K562 (cell line): ENCODE data around the gene BEST1. TPM values are rescaled to one million over a fixed set of nuclear protein-coding genes. Genes with fewer than 3 reads are reported as not detected.

Experiments used
- CBX3 ChIP-seq, 2 experiments: IDR thresholded peaks; 1 replicate in 1 of 2; 2 replicates in 1 of 2; pipeline ENCODE4 v1.6.1; 2012; ENCODE audit warnings: inconsistent platforms in 2 of 2, low read length in 2 of 2, borderline replicate concordance in 1 of 2, control low read depth in 1 of 2
- ETV5 ChIP-seq: sonication (generic); formaldehyde crosslinking; IDR thresholded peaks from 2 replicates; pipeline ENCODE4 v1.4.0; 2020; ENCODE audit warnings: low read depth, mild to moderate bottlenecking, missing genetic modification reagents
- HDAC1 ChIP-seq, 2 experiments: fragments of 450-650 bp; IDR thresholded peaks; 2 replicates each; pipeline ENCODE4 v1.6.1; 2016 to 2017; ENCODE audit warnings: inconsistent platforms in 1 of 2, mild to moderate bottlenecking in 1 of 2, moderate library complexity in 1 of 2
- HDGF ChIP-seq: fragments of 450-650 bp; IDR thresholded peaks from 2 replicates; pipeline ENCODE4 v1.6.1; 2016
- L3MBTL2 ChIP-seq: fragments of 450-650 bp; IDR thresholded peaks from 2 replicates; pipeline ENCODE4 v1.6.1; 2016; ENCODE audit warnings: mild to moderate bottlenecking, moderate library complexity
- SMARCA4 ChIP-seq: fragments of 450-650 bp; IDR thresholded peaks from 2 replicates; pipeline ENCODE4 v1.6.1; 2016
- YBX1 ChIP-seq: fragments of 450-650 bp; IDR thresholded peaks from 2 replicates; pipeline ENCODE4 v1.7.1; 2016; ENCODE audit warnings: mild to moderate bottlenecking
- ZBTB17 ChIP-seq: fragments of 450-650 bp; formaldehyde crosslinking; IDR thresholded peaks from 2 replicates; pipeline ENCODE4 v1.4.0; 2020; ENCODE audit warnings: mild to moderate bottlenecking
- ZNF24 ChIP-seq: fragments of 450-650 bp; IDR thresholded peaks from 2 replicates; pipeline ENCODE4 v1.6.1; 2016
- ZSCAN29 ChIP-seq: fragments of 450-650 bp; IDR thresholded peaks from 2 replicates; pipeline ENCODE4 v1.6.1; 2017
- polyA plus RNA-seq, 8 experiments: library from polyadenylated mRNA; depleted of rRNA in 4 of 8; stranded (reverse) in 5 of 8; unstranded in 3 of 8; fragments of >200 nt; fragmentation: Nextera tagmentation in 2 of 8; fragmentation: Illumina TruSeq in 1 of 8; extraction: Ambion mirVana in 2 of 8; extraction: Trizol in 1 of 8; gene quantifications; 2 replicates each; pipeline versions ENCODE4 v1.2.1 to v1.2.3, GENCODE V29; 2011 to 2014; ENCODE audit warnings: inconsistent platforms in 1 of 8, missing spikeins in 1 of 8
- total RNA-seq, 7 experiments: library from RNA; depleted of rRNA in 6 of 7; stranded (reverse); fragments of >200 nt in 6 of 7; fragmentation: Illumina TruSeq in 2 of 7; extraction: Trizol in 2 of 7; gene quantifications; 2 replicates each; pipeline versions ENCODE4 v1.2.1 to v1.2.3, GENCODE V29; 2011 to 2021; ENCODE audit warnings: low replicate concordance in 1 of 7
- TF ChIP-seq, protein P1 (sequence below): sonication (generic); formaldehyde crosslinking; IDR thresholded peaks from 2 replicates; pipeline ENCODE4 v1.8.0; 2023; ENCODE audit warnings: mild to moderate bottlenecking, missing genetic modification reagents
- TF ChIP-seq, protein P2 (sequence below), 2 experiments: IDR thresholded peaks in 1 of 2; conservative IDR thresholded peaks in 1 of 2; 2 replicates each; pipeline ENCODE4 v1.6.1; 2016; ENCODE audit warnings: low read depth in 2 of 2, mild to moderate bottlenecking in 1 of 2, missing compliant biosample characterization in 1 of 2, missing genetic modification characterization in 1 of 2, moderate library complexity in 1 of 2
- TF ChIP-seq, protein P3 (sequence below), 3 experiments: fragments of 200-800 bp in 1 of 3; fragments of 250-450 bp in 1 of 3; fragments of 450-650 bp in 1 of 3; sonication (Bioruptor Pico) in 1 of 3; sonication (Bioruptor generic) in 1 of 3; formaldehyde crosslinking in 1 of 3; IDR thresholded peaks; 2 replicates each; pipeline versions ENCODE4 v1.6.1 to v1.8.0; 2016 to 2022; ENCODE audit warnings: mild to moderate bottlenecking in 2 of 3, missing genetic modification characterization in 2 of 3, missing compliant biosample characterization in 1 of 3, moderate library complexity in 1 of 3
- TF ChIP-seq, protein P4 (sequence below): fragments of 250-450 bp; sonication (Bioruptor Pico); IDR thresholded peaks from 2 replicates; pipeline ENCODE4 v1.4.0; 2020; ENCODE audit warnings: borderline replicate concordance

The BEST1 gene
- total and polyA plus RNA-seq, 9 of the 15 experiments (the other 6 are each of a cell fraction or from before 2014, with no cell fraction given), result 0.07 to 1.3 (median 0.40) TPM

DNA sequence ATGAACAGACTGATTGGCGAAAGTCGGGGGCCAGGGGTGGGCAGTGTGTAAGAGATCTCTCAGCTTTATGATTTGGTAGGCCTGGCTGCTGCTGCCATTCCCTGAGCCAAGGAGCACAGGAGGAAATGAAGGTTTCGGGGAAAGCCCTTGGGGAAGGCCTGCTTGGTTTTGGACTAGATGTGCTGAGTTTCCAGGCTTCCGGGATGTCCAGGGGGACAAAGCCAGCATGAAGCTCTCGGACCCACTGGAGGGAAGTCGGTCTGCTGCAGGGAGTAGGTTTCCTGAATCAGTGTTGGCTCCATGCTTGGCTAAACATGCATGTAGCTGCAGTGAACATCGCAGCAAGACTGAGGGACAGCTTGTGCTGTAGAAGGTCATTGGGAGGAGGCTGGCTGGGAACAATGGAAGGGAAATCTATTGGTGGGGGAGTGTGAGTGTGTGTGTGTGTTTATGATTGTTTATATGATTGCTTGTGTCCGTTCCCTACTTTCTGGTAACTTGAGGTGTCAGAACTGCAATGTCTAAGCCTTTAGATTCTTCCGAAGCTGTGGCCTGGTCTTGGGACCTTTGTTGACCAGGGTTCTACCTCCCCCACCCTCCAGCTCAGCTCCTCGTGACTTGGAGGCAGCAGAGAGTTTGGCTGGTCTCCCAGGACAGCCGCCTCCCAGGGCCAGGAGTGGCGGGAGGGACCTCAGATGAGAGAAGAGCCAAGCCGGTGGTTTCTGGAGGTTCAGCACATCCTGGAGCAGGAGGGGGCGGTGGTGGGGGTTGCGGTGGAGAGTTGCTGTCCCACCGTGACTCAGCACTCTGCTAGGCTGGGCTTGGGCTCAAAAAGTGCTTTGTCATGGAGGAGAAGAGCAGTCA, 21.3 kb downstream of the BEST1 start (continued):
- TF ChIP-seq, protein P1, sequence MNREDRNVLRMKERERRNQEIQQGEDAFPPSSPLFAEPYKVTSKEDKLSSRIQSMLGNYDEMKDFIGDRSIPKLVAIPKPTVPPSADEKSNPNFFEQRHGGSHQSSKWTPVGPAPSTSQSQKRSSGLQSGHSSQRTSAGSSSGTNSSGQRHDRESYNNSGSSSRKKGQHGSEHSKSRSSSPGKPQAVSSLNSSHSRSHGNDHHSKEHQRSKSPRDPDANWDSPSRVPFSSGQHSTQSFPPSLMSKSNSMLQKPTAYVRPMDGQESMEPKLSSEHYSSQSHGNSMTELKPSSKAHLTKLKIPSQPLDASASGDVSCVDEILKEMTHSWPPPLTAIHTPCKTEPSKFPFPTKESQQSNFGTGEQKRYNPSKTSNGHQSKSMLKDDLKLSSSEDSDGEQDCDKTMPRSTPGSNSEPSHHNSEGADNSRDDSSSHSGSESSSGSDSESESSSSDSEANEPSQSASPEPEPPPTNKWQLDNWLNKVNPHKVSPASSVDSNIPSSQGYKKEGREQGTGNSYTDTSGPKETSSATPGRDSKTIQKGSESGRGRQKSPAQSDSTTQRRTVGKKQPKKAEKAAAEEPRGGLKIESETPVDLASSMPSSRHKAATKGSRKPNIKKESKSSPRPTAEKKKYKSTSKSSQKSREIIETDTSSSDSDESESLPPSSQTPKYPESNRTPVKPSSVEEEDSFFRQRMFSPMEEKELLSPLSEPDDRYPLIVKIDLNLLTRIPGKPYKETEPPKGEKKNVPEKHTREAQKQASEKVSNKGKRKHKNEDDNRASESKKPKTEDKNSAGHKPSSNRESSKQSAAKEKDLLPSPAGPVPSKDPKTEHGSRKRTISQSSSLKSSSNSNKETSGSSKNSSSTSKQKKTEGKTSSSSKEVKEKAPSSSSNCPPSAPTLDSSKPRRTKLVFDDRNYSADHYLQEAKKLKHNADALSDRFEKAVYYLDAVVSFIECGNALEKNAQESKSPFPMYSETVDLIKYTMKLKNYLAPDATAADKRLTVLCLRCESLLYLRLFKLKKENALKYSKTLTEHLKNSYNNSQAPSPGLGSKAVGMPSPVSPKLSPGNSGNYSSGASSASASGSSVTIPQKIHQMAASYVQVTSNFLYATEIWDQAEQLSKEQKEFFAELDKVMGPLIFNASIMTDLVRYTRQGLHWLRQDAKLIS, result no peak
- TF ChIP-seq HDGF (peak; percentile 98; the same call in 1 of the 2 replicates), YBX1 (no peak), ZSCAN29 (0 out of 2 replicates have a peak, but pooled peaks have one; percentile 11), SMARCA4 (peak; percentile 77; the same call in 1 of the 2 replicates), HDAC1 (IDR thresholded peaks at IDR 0.05) (peak in 1 of 2 experiments; percentile 88; a peak in 2 of 4 replicates), ETV5 (0 out of 2 replicates have a peak, but pooled peaks have one; percentile 56), ZNF24 (peak; percentile 57; the same call in 1 of the 2 replicates), L3MBTL2 (peak; percentile 87), ZBTB17 (CRISPR knock-in tag) (no peak; the same call in 1 of the 2 replicates), CBX3 (IDR thresholded peaks at IDR 0.05; ENCODE audit: borderline replicate concordance in 1 of 2, low read length in 2 of 2) (peak in 1 of 2 experiments; percentile 89; a peak in 1 of 3 replicates)
- TF ChIP-seq, protein P2, sequence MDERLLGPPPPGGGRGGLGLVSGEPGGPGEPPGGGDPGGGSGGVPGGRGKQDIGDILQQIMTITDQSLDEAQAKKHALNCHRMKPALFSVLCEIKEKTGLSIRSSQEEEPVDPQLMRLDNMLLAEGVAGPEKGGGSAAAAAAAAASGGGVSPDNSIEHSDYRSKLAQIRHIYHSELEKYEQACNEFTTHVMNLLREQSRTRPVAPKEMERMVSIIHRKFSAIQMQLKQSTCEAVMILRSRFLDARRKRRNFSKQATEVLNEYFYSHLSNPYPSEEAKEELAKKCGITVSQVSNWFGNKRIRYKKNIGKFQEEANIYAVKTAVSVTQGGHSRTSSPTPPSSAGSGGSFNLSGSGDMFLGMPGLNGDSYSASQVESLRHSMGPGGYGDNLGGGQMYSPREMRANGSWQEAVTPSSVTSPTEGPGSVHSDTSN (CRISPR knock-in tag; IDR thresholded peaks at IDR 0.05; ENCODE audit: low read depth), result no peak
- TF ChIP-seq, protein P2 (tag; conservative IDR thresholded peaks at IDR 0.05; ENCODE audit: low read depth), result peak; percentile 29; the same call in 1 of the 2 replicates
- TF ChIP-seq, protein P3, sequence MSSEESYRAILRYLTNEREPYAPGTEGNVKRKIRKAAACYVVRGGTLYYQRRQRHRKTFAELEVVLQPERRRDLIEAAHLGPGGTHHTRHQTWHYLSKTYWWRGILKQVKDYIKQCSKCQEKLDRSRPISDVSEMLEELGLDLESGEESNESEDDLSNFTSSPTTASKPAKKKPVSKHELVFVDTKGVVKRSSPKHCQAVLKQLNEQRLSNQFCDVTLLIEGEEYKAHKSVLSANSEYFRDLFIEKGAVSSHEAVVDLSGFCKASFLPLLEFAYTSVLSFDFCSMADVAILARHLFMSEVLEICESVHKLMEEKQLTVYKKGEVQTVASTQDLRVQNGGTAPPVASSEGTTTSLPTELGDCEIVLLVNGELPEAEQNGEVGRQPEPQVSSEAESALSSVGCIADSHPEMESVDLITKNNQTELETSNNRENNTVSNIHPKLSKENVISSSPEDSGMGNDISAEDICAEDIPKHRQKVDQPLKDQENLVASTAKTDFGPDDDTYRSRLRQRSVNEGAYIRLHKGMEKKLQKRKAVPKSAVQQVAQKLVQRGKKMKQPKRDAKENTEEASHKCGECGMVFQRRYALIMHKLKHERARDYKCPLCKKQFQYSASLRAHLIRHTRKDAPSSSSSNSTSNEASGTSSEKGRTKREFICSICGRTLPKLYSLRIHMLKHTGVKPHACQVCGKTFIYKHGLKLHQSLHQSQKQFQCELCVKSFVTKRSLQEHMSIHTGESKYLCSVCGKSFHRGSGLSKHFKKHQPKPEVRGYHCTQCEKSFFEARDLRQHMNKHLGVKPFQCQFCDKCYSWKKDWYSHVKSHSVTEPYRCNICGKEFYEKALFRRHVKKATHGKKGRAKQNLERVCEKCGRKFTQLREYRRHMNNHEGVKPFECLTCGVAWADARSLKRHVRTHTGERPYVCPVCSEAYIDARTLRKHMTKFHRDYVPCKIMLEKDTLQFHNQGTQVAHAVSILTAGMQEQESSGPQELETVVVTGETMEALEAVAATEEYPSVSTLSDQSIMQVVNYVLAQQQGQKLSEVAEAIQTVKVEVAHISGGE (CRISPR knock-in tag; IDR thresholded peaks at IDR 0.05), result peak in 1 of 3 experiments; percentile 44; a peak in 1 of 6 replicates
- TF ChIP-seq, protein P4, sequence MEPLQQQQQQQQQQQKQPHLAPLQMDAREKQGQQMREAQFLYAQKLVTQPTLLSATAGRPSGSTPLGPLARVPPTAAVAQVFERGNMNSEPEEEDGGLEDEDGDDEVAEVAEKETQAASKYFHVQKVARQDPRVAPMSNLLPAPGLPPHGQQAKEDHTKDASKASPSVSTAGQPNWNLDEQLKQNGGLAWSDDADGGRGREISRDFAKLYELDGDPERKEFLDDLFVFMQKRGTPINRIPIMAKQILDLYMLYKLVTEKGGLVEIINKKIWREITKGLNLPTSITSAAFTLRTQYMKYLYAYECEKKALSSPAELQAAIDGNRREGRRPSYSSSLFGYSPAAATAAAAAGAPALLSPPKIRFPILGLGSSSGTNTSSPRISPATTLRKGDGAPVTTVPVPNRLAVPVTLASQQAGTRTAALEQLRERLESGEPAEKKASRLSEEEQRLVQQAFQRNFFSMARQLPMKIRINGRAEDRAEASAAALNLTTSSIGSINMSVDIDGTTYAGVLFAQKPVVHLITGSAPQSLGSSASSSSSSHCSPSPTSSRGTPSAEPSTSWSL (CRISPR knock-in tag), result no peak
